Measurements from ENCODE around the gene IL20.
A peak's percentile ranks its signal among the peaks of the same experiment; 100 is the strongest.
"Not testable (repeated sequence)": the region's sequence is repeated elsewhere in the genome, so short reads cannot be mapped to it uniquely, and the experiment has no call there.

IL20 gene

DNA sequence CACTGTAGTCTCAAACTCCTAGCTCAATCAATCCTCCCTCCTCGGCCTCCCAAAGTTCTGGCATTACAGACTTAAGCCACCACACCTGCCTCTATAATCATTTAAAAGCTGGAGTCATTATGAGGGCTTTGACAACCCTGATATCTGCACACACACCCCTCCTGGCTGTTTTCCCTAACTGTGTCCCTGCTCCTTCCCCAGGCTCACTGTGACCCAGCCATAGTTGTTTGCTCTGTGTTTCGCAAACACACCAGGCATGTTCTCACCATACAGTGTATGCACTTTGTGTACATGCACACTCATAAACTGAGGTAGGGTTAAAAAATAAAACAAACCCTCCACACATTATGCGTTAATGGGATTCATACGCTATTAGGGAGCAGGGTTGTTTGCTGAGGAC lies 21.8 kb upstream of the IL20 start:
- DNase-seq, result no peak

DNA sequence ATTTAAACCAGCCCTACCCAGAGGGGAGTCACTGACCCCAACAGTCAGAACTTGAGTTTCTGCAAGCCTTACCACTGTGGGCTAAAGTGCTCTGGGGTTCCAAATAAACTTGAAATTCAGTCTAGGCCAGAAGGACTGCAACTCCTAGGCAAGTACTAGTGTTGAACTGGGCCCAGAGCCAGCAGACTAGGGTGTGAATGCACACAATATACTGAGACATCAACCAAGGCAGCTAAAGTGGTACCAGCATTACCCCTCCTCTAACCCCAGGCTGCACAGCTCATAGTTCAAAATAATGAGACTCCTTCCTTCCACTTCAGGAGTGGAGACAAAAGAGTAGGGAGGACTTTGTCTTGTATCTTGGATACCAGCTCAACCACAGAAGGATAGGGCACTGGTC lies 18.9 kb upstream of the IL20 start:
- no peak for DNase-seq

DNA sequence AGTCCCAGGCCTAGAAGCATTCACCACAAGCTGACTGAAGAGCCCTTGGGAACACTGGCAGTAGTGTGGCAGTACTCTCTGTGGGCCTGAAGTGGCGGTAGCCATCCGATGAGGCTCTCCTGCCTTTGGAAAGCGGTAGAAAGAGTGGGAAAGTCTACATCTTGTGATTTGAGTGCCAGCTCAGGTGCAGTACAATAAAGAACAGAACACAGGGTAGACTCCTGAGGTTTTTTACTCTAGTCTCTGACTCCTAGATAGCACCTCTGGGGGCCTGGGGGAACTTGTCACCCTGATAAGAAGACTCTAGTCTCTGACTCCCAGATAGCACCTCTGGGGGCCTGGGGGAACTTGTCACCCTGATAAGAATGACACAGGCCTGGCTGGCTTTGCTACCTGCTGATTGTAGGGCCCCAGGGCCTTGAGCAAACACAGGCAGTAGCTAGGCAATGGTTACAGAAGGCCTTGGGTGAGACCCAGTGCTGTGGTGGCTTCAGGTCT lies 18.0 kb upstream of the IL20 start:
- DNase-seq, result no peak

DNA sequence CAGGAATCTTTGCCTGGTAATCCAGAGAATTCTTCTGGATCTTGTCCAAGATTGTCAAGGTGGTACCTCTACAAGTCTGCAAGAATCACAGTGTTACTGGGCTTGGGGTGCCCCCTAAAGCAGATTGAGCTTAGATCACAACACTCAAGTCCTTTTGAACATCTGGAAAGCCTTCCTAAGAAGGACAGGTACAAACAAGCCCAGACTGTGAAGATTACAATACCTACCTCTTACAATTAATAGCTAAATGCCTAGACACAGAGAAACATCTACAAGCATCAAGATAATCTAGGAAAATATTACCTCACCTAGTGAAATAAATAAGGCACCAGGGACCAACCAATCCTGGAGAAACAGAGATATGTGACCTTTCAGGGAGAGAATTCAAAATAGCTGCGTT lies 17.5 kb upstream of the IL20 start:
- DNase-seq, result no peak

DNA sequence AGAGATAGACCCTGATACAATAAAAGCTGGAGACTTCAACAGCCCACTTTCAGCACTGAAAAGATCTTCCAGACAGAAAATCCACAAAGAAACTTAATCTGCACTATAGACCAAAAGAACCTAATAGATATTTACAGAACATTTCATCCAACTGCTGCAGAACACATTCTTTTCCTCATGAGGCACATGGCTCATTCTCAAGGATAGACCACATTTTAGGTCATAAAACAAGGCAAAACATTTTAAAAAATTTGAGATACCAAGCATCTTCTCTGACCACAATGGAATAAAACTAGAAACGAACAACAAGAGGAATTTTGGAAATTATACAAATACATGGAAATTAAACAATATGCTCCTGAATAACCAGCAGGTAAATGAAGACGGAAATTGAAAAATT lies 15.0 kb upstream of the IL20 start:
- DNase-seq, result no peak

- DNase-seq, result no peak
These were observed 13.9 kb upstream of the IL20 start for GRCh38 chr1:206851341-206852010.

- not testable (repeated sequence) for DNase-seq
These were observed 12.8 kb upstream of the IL20 start for GRCh38 chr1:206852662-206853061.

DNA sequence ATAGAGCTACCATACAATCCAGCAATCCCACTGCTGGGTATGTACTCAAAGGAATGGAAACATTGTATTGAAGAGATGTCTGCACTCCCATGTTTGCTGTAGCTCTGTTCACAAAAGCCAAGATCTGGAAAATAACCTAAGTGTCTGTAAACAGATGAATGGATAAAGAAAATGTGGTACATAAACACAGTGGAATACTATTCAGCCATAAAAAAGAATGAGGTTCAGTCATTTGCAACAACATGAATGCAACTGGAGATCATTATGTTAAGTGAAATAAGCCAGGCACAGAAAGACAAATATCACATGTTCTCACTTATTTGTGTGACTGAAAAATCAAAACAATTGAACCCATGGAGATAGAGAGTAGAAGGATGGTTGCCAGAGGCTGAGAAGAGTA lies 11.7 kb upstream of the IL20 start:
- DNase-seq, result not testable (repeated sequence)

DNA sequence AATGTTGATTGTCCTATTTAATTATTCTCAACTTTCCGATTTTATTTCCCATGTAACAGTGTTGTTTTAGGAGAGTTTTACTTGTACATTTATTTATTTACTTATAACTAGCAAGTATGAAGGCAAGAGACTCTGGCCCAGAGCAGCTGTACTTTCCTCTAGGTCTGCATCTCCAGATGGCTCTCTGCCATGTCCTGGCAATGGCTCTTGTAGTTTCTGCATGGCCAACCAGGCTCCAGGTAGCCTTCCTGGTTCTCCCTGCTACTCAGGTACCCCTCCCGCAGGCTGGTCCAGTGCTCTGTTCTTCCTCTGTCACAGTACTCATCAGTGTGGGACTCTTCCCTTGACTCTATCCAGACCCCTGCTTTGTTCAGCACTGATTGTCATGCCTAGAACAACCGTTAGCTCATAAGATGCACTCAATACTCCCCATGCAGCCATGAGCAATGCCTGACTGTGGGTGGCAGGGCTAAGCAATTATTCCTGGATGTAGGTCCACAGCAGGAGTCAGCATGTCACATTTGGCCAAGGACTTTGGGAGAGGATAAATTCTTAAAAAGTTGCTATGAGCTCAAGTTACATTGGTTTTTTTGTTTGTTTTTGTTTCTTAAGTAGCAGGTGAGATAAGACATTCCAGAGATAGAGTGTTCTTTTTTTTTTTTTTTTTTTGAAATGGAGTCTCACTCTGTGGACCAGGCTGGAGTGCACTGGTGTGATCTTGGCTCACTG lies 10.9 kb upstream of the IL20 start:
- no peak for DNase-seq

DNA sequence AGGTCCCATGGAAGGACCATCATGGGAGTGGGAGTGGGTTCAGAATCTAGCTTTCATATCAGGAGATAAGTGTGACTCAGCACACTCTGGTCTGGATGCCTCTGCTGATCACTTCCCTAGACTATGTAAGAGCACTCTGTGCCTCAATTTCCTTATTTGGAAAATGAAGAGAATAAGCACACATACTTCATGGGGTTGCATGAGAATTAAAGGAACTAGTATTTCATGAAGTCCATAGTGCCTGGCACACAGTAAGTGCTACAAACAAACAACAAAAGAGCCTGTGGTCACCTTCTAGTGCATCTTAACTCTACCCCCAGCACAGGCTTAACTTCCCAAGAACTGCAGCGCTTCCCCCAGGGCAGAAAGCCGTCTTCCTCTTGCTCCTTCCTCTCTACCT lies 9.6 kb upstream of the IL20 start:
- no peak for DNase-seq

- no peak for DNase-seq
These were observed 8.6 kb upstream of the IL20 start for GRCh38 chr1:206856674-206857464.

DNA sequence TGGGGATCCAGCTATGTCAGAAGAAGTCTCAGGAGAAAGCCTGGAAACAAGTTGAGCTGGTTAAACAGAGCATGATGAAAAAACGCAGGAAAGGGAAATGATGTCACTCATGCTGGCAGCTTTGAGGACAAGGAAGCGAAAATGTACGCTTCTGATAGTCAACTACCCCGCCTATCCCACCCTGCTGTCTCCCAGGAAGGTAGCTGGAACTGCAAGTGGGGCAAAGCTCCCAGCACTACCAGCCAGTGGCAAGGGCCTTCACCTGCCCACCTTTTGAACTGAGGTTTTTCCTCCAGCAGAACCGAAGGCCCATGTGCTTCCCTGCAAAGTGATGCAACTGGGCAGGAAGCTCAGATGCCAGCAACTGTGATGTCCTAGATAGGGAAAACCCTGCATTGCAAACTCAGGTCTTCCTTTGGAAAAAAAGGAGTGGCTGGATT lies 6.3 kb upstream of the IL20 start:
- peak; percentile 7 for DNase-seq

DNA sequence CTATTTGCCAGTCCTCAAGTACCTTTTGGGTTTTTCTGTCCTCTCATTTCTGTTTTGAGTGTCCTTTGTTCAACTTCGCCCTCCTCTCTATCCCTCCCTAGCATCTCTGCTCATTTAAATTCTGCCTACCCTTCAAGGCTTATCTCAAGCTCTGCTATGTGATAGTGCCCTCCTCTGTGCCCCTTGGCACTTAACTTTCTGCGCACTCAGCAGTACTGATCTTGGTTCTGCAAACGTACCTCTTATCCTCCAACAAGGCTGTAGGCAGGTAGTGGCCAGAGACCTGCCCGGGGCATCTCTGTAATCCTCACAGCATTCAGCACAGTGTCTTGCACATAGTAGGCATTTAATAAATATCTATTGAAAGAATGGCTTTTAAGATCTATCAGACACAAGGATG lies 5.3 kb upstream of the IL20 start:
- DNase-seq, result no peak

- DNase-seq, result no peak
These were observed 2.2 kb upstream of the IL20 start for GRCh38 chr1:206863266-206863665.

DNA sequence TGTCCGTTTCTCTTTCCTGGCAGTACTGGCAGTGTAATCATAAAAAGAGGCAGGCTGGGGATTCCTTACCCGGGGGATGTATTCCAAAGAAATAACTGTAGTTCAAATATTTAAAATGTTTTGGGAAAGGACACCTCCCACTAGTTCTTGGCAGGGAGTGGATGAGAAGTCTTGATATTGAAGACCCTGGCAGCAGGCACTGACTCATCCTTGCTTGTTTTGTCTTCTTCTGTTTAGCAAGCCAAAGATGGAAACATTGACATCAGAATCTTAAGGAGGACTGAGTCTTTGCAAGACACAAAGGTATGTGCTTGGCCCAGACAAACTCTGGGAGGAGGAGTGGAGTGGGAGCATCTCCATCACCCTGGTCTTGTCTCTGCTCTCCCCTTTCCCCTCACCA lies 639 bp downstream of the IL20 start:
- no peak for DNase-seq

DNA sequence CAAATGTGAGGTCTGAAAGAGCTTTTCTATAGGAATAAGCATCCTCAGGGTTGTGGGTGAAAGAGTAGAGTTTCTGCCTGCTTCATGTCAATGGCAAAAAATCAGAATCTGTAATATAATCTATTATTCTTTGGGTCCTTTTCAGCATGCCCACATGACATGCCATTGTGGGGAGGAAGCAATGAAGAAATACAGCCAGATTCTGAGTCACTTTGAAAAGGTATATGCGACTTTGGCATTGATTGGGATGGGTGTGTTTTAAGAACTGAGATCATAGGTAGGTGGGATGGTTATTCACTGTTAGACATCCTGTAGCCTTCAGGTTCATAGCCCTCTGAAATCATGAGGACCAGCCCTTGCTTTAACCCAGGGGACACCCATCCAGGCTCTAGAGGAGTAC lies 1.8 kb downstream of the IL20 start:
- no peak for DNase-seq

DNA sequence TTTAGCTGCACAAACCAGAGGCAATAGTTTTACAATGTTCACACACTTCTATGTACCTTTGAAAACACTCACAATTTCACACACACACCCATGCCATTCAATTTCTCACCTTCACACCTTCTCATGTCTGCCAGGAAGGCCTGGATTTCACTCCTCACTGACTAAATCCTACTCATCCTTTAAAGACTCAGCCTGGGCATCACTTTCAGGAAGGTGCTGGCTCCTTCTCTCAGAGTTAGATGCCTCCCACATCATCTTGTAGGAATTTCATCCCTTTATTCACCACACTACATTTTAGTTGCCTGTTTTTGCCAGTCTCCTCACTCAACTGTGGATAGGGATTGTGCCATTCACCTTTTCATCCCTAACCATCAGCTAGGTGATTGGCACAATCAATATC lies 2.3 kb downstream of the IL20 start:
- DNase-seq, result no peak

- DNase-seq, result no peak
These were observed 2.8 kb downstream of the IL20 start for GRCh38 chr1:206868264-206868663.

DNA sequence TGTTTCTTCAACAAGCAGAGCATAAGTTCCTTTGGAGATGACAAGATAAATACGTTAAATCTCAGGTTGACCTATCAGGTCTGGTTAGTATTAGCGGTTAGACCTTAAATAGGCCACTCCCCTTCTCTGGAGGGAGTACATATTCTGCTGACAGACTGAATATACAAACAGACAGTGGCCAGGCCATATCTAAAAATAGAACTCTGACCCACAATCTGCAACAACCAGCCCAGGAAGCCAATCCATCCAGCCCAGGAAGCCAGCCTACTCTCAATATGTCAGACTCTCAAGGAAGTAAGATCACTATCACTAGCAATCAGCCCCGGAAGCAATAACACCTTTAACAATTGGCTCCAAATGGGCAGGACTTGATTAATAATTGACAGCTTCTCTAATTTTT lies 6.7 kb downstream of the IL20 start:
- DNase-seq, result no peak

DNA sequence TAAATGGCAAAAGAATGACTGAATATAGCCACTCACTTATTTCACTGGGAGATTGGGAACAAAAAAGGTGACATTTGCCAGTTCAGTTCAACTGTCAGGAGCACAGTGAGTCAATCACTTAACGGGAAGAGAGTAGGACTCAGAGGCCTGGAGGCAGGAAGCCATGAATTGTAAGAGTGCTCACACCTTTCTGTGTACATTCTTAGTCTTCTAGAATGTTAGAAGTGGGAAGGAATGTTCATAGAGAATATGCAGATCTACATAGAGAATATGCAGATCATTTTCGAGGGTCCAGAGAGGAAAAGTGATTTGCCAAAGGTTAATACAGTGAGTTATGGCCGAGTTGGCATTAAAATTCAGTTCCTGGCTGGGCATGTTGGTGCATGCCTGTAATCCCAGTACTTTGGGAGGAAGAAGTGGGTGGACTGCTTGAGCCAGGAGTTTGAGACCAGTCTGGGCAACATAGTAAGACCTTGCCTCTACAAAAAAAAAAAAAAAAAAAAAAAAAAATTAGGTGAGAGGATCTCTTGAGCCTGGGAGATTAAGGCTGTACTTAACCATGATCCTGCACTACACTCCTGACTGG lies 8.3 kb downstream of the IL20 start:
- DNase-seq, result no peak

- DNase-seq, result no peak
These were observed 10.4 kb downstream of the IL20 start for GRCh38 chr1:206875752-206876377.

DNA sequence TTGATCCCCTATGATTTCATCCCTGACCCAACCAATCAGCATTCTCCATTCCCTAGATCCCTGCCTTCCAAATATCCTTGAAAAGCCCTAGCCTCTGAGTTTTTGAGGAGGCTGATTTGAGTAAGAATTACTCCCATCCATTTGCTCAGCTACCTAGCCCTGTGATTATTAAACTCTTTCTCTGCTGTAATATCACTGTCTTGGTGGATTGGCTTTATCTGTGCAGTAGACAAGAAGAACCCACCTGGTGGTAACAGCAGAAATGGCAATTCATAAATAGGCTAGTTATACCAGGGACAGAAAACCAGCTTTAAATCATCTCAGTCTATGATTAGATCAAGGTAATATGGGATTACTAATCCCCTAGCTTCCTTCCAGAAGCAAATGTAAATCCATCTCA lies 13.0 kb downstream of the IL20 start:
- no peak for DNase-seq

DNA sequence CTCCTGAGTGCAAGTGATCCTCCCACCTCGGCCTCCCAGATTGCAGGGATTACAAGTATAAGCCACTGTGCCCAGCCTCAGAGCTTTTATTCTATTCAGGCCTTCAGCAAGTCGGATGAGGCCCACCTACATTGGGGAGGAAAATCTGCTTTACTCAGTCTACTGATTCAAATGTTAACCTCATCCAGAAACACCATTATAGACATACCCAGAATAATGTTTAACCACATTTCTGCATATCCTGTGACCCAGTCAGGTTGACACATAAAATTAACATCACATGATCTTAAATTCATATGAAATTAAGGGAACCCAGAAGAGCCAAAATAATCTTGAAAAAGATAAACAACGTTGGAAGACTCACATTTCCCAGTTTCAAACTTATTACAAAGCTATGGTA lies 14.9 kb downstream of the IL20 start:
- DNase-seq, result no peak
